Smooth muscle cell (in vitro differentiated cells): Measurements from ENCODE around the gene SLCO4C1. TPM values are rescaled to one million over a fixed set of nuclear protein-coding genes. Genes with fewer than 3 reads are reported as not detected.

Experiments
- DNase-seq: peaks from one replicate; lab custom pipeline; 2025; ENCODE audit not compliant: unreplicated experiment; lab: John Stamatoyannopoulos, UW
- H2AFZ ChIP-seq: fragments of 200-600 bp; sonication (generic); 2 replicates; pipeline ENCODE4 v1.6.0; 2016; ENCODE audit warnings: antibody characterized with exemption, low read depth, mild to moderate bottlenecking
- H3F3A ChIP-seq: fragments of 200-600 bp; sonication (generic); 2 replicates; pipeline ENCODE4 v1.6.0; 2017; ENCODE audit warnings: antibody characterized with exemption, low read depth
- H3K27ac ChIP-seq: fragments of 200-600 bp; sonication (generic); 2 replicates; pipeline ENCODE4 v1.5.1; 2016; ENCODE audit warnings: low read depth, mild to moderate bottlenecking
- H3K27me3 ChIP-seq: fragments of 200-600 bp; sonication (generic); 2 replicates; pipeline ENCODE4 v1.6.1; 2016; ENCODE audit warnings: low read depth, mild to moderate bottlenecking
- H3K36me3 ChIP-seq: fragments of 200-600 bp; sonication (generic); 2 replicates; pipeline ENCODE4 v1.5.1; 2016; ENCODE audit warnings: low read depth
- H3K4me1 ChIP-seq: fragments of 200-600 bp; sonication (generic); 2 replicates; pipeline ENCODE4 v1.5.1; 2016; ENCODE audit warnings: low read depth
- H3K4me2 ChIP-seq: fragments of 200-600 bp; sonication (generic); 2 replicates; pipeline ENCODE4 v1.6.0; 2016; ENCODE audit warnings: mild to moderate bottlenecking
- H3K4me3 ChIP-seq: fragments of 200-600 bp; sonication (generic); 2 replicates; pipeline ENCODE4 v1.5.1; 2016; ENCODE audit warnings: mild to moderate bottlenecking
- H3K79me2 ChIP-seq: fragments of 200-600 bp; sonication (generic); 2 replicates; pipeline ENCODE4 v1.6.0; 2016; ENCODE audit warnings: low read depth, mild to moderate bottlenecking
- H3K9ac ChIP-seq: fragments of 200-600 bp; sonication (generic); 2 replicates; pipeline ENCODE4 v1.6.0; 2016; ENCODE audit warnings: low read depth
- H3K9me3 ChIP-seq: fragments of 200-600 bp; sonication (generic); replicated peaks from 2 replicates; pipeline ENCODE4 v1.5.1; 2016; ENCODE audit warnings: low read depth
- H4K20me1 ChIP-seq: fragments of 200-600 bp; sonication (generic); 2 replicates; pipeline ENCODE4 v1.6.0; 2016; ENCODE audit warnings: low read depth
- WGBS: methylation state at CpG from one replicate; pipeline ENCODE4 v1.1.7; 2016; ENCODE audit warnings: low lambda C conversion rate; 5-methylcytosine and 5-hydroxymethylcytosine counted together
- polyA plus RNA-seq: library from polyadenylated mRNA; unstranded; fragments of >200 nt; fragmentation: Nextera tagmentation; extraction: Ambion mirVana; gene quantifications from 2 replicates; pipeline ENCODE4 v1.2.1, GENCODE V29; 2016
- total RNA-seq: library from RNA; depleted of rRNA; stranded (reverse); fragments of >200 nt; gene quantifications from 2 replicates; pipeline ENCODE4 v1.2.3, GENCODE V29; 2014
- TF ChIP-seq, protein P1 (sequence below): fragments of 200-600 bp; sonication (generic); IDR thresholded peaks from 2 replicates; pipeline ENCODE4 v1.5.1; 2017; ENCODE audit warnings: borderline replicate concordance, mild to moderate bottlenecking, antibody characterized with exemption; ENCODE audit not compliant: insufficient read depth, poor library complexity, severe bottlenecking

Gene SLCO4C1
- total and polyA plus RNA-seq, 2 experiments from 2014 or later, result 0.36 TPM; not detected in 1

DNA sequence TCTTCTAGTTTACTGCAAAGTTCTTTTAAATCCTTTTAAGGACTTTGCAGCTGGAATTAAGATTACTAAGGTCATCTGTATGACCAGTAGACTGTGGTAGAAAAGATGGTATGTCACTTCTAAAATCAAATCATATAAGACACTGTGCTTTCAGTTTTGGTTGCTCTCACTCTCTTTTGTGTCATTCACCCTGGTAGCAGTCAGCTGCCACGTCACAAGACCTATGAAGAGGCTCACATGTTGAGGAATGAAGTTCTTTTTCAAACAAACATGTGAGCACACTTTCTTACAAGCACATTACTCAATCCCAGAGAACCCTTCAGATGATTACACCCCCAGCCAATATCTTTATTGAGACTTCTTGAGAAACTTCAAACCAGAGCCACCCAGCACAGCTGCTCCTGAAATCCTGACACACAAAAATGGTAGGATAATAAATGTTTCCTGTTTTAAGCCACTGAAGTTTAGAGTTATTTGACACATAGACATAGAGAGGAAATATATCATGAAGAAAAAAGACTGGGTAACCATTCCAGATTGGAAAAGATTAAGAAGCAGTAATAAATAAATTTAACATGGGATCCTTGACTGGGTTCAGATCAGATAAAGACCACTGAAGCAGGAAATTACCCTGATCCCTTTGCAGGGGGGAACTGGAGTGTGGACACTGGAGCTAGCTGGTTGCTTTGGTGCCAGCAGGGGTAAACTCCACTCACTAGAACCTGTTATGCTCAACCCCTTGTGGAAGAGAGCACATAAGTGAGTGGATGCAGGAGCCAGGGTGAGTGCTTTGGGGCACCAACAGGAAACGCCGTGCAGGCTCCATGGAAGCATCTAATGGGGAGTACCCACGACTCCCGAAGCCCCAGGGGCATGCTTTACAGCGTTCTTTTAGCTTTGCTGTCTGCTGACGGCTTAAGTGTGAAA lies 64.1 kb downstream of the SLCO4C1 start:
- no peak overlapping the region for H3K27ac ChIP-seq
- TF ChIP-seq, protein P1, sequence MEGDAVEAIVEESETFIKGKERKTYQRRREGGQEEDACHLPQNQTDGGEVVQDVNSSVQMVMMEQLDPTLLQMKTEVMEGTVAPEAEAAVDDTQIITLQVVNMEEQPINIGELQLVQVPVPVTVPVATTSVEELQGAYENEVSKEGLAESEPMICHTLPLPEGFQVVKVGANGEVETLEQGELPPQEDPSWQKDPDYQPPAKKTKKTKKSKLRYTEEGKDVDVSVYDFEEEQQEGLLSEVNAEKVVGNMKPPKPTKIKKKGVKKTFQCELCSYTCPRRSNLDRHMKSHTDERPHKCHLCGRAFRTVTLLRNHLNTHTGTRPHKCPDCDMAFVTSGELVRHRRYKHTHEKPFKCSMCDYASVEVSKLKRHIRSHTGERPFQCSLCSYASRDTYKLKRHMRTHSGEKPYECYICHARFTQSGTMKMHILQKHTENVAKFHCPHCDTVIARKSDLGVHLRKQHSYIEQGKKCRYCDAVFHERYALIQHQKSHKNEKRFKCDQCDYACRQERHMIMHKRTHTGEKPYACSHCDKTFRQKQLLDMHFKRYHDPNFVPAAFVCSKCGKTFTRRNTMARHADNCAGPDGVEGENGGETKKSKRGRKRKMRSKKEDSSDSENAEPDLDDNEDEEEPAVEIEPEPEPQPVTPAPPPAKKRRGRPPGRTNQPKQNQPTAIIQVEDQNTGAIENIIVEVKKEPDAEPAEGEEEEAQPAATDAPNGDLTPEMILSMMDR, result no peak
- H3K4me1 ChIP-seq, result no peaks in the 10 kb centered on the region
- H4K20me1 ChIP-seq, result no peaks in the 10 kb centered on the region
- H3K27me3 ChIP-seq, result no peaks in the 10 kb centered on the region
- no peak for DNase-seq
- H3F3A ChIP-seq, result no peaks in the 10 kb centered on the region
- H2AFZ ChIP-seq, result no peak overlapping the region
- no peaks in the 10 kb centered on the region for H3K9me3 ChIP-seq
- H3K36me3 ChIP-seq, result no peaks in the 10 kb centered on the region
- no peaks in the 10 kb centered on the region for H3K79me2 ChIP-seq
- H3K4me3 ChIP-seq, result no peak overlapping the region
- WGBS, result 92% methylated on average over 7 of the region's 7 CpGs
- H3K4me2 ChIP-seq, result no peak overlapping the region
- H3K9ac ChIP-seq, result no peak overlapping the region

GRCh38 chr5:102229685-102230084 lies 66.4 kb downstream of the SLCO4C1 start:
- DNase-seq, result no peak
- no peak overlapping the region for H3K9ac ChIP-seq
- peak overlapping the region; percentile 43 for H2AFZ ChIP-seq
- no peak overlapping the region for H3K4me3 ChIP-seq
- no peaks in the 10 kb centered on the region for H3K36me3 ChIP-seq
- no peaks in the 10 kb centered on the region for H3F3A ChIP-seq
- H4K20me1 ChIP-seq, result no peaks in the 10 kb centered on the region
- TF ChIP-seq, protein P1, result no peak
- WGBS, result 60% methylated on average over 1 of the region's 1 CpG
- no peak overlapping the region for H3K4me2 ChIP-seq
- H3K4me1 ChIP-seq, result no peaks in the 10 kb centered on the region
- H3K79me2 ChIP-seq, result no peaks in the 10 kb centered on the region
- H3K27me3 ChIP-seq, result no peaks in the 10 kb centered on the region
- no peak overlapping the region for H3K27ac ChIP-seq
- H3K9me3 ChIP-seq, result no peaks in the 10 kb centered on the region

GRCh38 chr5:102226321-102226720 lies 69.8 kb downstream of the SLCO4C1 start:
- Histone ChIP-seq H3K36me3 (no peaks in the 10 kb centered on the region), H3F3A (no peaks in the 10 kb centered on the region), H3K79me2 (no peaks in the 10 kb centered on the region), H3K9me3 (peaks cover 7% of the 10 kb centered on the region), H3K4me1 (no peaks in the 10 kb centered on the region), H2AFZ (no peak overlapping the region), H3K4me3 (no peak overlapping the region), H4K20me1 (no peaks in the 10 kb centered on the region), H3K27me3 (no peaks in the 10 kb centered on the region), H3K9ac (no peak overlapping the region), H3K27ac (peak overlapping the region; percentile 13), H3K4me2 (no peak overlapping the region)
- TF ChIP-seq, protein P1, result no peak
- DNase-seq, result no peak
- 81% methylated on average over 1 of the region's 1 CpG for WGBS
